HepG2 (cell line): ENCODE data around the gene GBP2. TPM values are rescaled to one million over a fixed set of nuclear protein-coding genes. Genes with fewer than 3 reads are reported as not detected.

Experiments used
- ATAC-seq: fragments of 200-7000 bp; cut with Tn5 transposase; 3 replicates; pipeline ENCODE4 v1.9.1; 2020; ENCODE audit warnings: mild to moderate bottlenecking, moderate library complexity
- BruUV-seq: library from RNA; stranded (reverse); fragments of 400-500 nt; replicated peaks from 2 replicates; lab custom pipeline; 2021; lab: Mats Ljungman, UMichigan
- CTCF ChIA-PET: fragments of 300-600 bp; formaldehyde crosslinking; extraction: SDS; loops from one replicate; lab custom pipeline; 2021; ENCODE audit warnings: low total read pairs, inconsistent platforms, low intra/inter-chr PET ratio; lab: Yijun Ruan, JAX
- POLR2A ChIA-PET: fragments of 350-600 bp; sonication (Branson Sonifier 250); formaldehyde crosslinking; loops from one replicate; lab custom pipeline; 2020; ENCODE audit warnings: antibody characterized with exemption, inconsistent platforms; lab: Yijun Ruan, JAX
- DNase-seq: peaks from one replicate; pipeline ENCODE4 v3.0.0-alpha.2; 2015; ENCODE audit warnings: low spot score
- FAIRE-seq: peaks from 3 replicates; lab custom pipeline; 2011; peaks lifted over from hg19 to GRCh38; lab: Jason Lieb, UNC
- H2AFZ ChIP-seq: one replicate; pipeline ENCODE4 v1.6.1; 2011; ENCODE audit warnings: low read length, inconsistent platforms
- H3K27ac ChIP-seq: fragments of 300-600 bp; 3 replicates; pipeline ENCODE4 v1.8.0; 2011; ENCODE audit warnings: mixed run types, mild to moderate bottlenecking, mixed read lengths, low read length, inconsistent platforms; ENCODE audit not compliant: insufficient read depth; ENCODE audit errors: extremely low read length
- H3K27me3 ChIP-seq, 2 experiments: fragments of 200-600 bp in 1 of 2; 2 replicates in 1 of 2; 3 replicates in 1 of 2; pipeline versions ENCODE4 v1.6.0 to v1.8.0; 2011; ENCODE audit warnings: low read length in 2 of 2, mild to moderate bottlenecking in 2 of 2, moderate library complexity in 2 of 2, inconsistent platforms in 1 of 2; ENCODE audit not compliant: insufficient read depth in 2 of 2, control insufficient read depth in 1 of 2
- H3K36me3 ChIP-seq, 2 experiments: fragments of 200-600 bp in 1 of 2; replicated peaks in 1 of 2; 2 replicates in 1 of 2; 3 replicates in 1 of 2; pipeline versions ENCODE4 v1.5.1 to v1.8.0; 2011; ENCODE audit warnings: low read length in 2 of 2, inconsistent platforms in 1 of 2; ENCODE audit not compliant: insufficient read depth in 2 of 2, control insufficient read depth in 1 of 2
- H3K4me1 ChIP-seq: 2 replicates; pipeline ENCODE4 v1.5.1; 2012; ENCODE audit warnings: low read length, inconsistent platforms; ENCODE audit not compliant: insufficient read depth
- H3K4me2 ChIP-seq: 2 replicates; pipeline ENCODE4 v1.6.0; 2011; ENCODE audit warnings: low read depth, low read length, inconsistent platforms
- H3K4me3 ChIP-seq, 3 experiments: fragments of 200-600 bp in 1 of 3; sonication (generic), shearing (Covaris generic) in 1 of 3; replicated peaks in 1 of 3; 2 replicates each; pipeline ENCODE4 v1.5.1; 2011 to 2016; ENCODE audit warnings: low read length in 3 of 3, inconsistent platforms in 2 of 3, low read depth in 2 of 3, mild to moderate bottlenecking in 2 of 3, control low read depth in 1 of 3, mixed read lengths in 1 of 3; ENCODE audit not compliant: insufficient read depth in 1 of 3
- H3K79me2 ChIP-seq: one replicate; pipeline ENCODE4 v1.6.1; 2011; ENCODE audit warnings: low read length, inconsistent platforms; ENCODE audit not compliant: insufficient read depth
- H3K9ac ChIP-seq: 2 replicates; pipeline ENCODE4 v1.6.0; 2011; ENCODE audit warnings: mild to moderate bottlenecking, low read depth, low read length, inconsistent platforms; ENCODE audit not compliant: insufficient read depth
- H3K9me3 ChIP-seq: 2 replicates; pipeline ENCODE4 v1.5.1; 2012; ENCODE audit warnings: mild to moderate bottlenecking, low read length
- H4K20me1 ChIP-seq: 2 replicates; pipeline ENCODE4 v1.6.0; 2011; ENCODE audit warnings: inconsistent platforms, mild to moderate bottlenecking, low read length, moderate library complexity; ENCODE audit not compliant: insufficient read depth
- CEBPZ ChIP-seq: IDR thresholded peaks from 2 replicates; pipeline ENCODE4 v1.6.1; 2012; ENCODE audit warnings: low read length, improper control_type of control experiment
- ETV5 ChIP-seq: IDR thresholded peaks from 2 replicates; pipeline ENCODE4 v1.6.1; 2018; ENCODE audit warnings: missing biosample characterization, missing genetic modification reagents, inconsistent platforms, borderline replicate concordance
- GRHL1 ChIP-seq: sonication (generic); formaldehyde crosslinking; conservative IDR thresholded peaks from 2 replicates; pipeline ENCODE4 v1.8.0; 2022; ENCODE audit warnings: missing genetic modification reagents
- MED8 ChIP-seq: sonication (generic); formaldehyde crosslinking; IDR thresholded peaks from 2 replicates; pipeline ENCODE4 v1.8.1; 2023; ENCODE audit warnings: mild to moderate bottlenecking, missing genetic modification reagents; ENCODE audit not compliant: insufficient replicate concordance
- MYNN ChIP-seq: sonication (generic); formaldehyde crosslinking; IDR thresholded peaks from 2 replicates; pipeline ENCODE4 v1.4.0; 2020; ENCODE audit warnings: mild to moderate bottlenecking, low read depth, missing genetic modification reagents
- NKX3-1 ChIP-seq: sonication (generic); formaldehyde crosslinking; IDR thresholded peaks from 2 replicates; pipeline ENCODE4 v1.5.0; 2020; ENCODE audit warnings: missing genetic modification reagents
- SMAD9 ChIP-seq: sonication (generic); formaldehyde crosslinking; IDR thresholded peaks from 2 replicates; pipeline ENCODE4 v1.5.1; 2020; ENCODE audit warnings: mild to moderate bottlenecking, missing genetic modification reagents
- USF2 ChIP-seq, 2 experiments: sonication (generic) in 1 of 2; formaldehyde crosslinking in 1 of 2; IDR thresholded peaks; 2 replicates each; pipeline versions ENCODE4 v1.5.1 to v1.6.1; 2011 to 2020; ENCODE audit warnings: borderline replicate concordance in 1 of 2, low read depth in 1 of 2, low read length in 1 of 2, mild to moderate bottlenecking in 1 of 2, missing genetic modification reagents in 1 of 2, moderate library complexity in 1 of 2
- ZNF251 ChIP-seq: sonication (generic); formaldehyde crosslinking; IDR thresholded peaks from 2 replicates; pipeline ENCODE4 v1.9.0; 2021; ENCODE audit warnings: mild to moderate bottlenecking, missing genetic modification reagents
- ZNF629 ChIP-seq: sonication (generic); formaldehyde crosslinking; conservative IDR thresholded peaks from 2 replicates; pipeline ENCODE4 v1.5.0; 2020; ENCODE audit warnings: missing genetic modification reagents
- in situ Hi-C: cut with HindIII; loops from 2 replicates; pipeline ENCODE4 v1.10.0; 2017; ENCODE audit warnings: low pct_unique_long_range_greater_than_20kb; ENCODE audit not compliant: extremely low pct_ligation_motif_present
- intact Hi-C: fragments of 100-400 bp; cut with micrococcal nuclease; formaldehyde crosslinking; loops from one replicate; pipeline ENCODE4 v1.10.0; 2022; ENCODE audit not compliant: unreplicated experiment
- polyA plus RNA-seq, 8 experiments: library from polyadenylated mRNA; depleted of rRNA in 3 of 8; stranded (reverse) in 7 of 8; unstranded in 1 of 8; fragments of >200 nt; fragmentation: Illumina TruSeq in 4 of 8; extraction: Trizol in 4 of 8; gene quantifications; 2 replicates each; pipeline versions ENCODE4 v1.2.1 to v1.2.3, GENCODE V29; 2011 to 2016; ENCODE audit warnings: low read depth in 4 of 8, missing spikeins in 1 of 8, mixed read lengths in 1 of 8; ENCODE audit not compliant: insufficient read depth in 1 of 8
- total RNA-seq, 5 experiments: library from RNA; depleted of rRNA; stranded (reverse); fragments of >200 nt; fragmentation: Illumina TruSeq; extraction: Trizol; gene quantifications; 2 replicates each; pipeline ENCODE4 v1.2.3, GENCODE V29; 2016; ENCODE audit warnings: low read depth in 1 of 5

Gene GBP2
- total and polyA plus RNA-seq, 2 of the 13 experiments (the other 11 are each of a cell fraction or from before 2014, with no cell fraction given): 5.1 to 6.2 TPM

- no peak for TF ChIP-seq ETV5
- no peak for TF ChIP-seq ZNF629 (CRISPR knock-in tag)
- no peak for TF ChIP-seq MED8 (CRISPR knock-in tag)
- TF ChIP-seq NKX3-1 (CRISPR knock-in tag): no peak
These were observed 46.7 kb upstream of the GBP2 start (continued) for GRCh38 chr1:89172468-89173143.

- no peak for ATAC-seq
- no peaks in the 10 kb centered on the region for H4K20me1 ChIP-seq
- no peaks in the 10 kb centered on the region for H3K79me2 ChIP-seq
- CTCF ChIA-PET: no interaction called here
- H2AFZ ChIP-seq: no peak overlapping the region
- no peak overlapping the region for H3K27ac ChIP-seq
- H3K4me2 ChIP-seq: no peak overlapping the region
- intact Hi-C loops: no loop called here
- no peaks in the 10 kb centered on the region for H3K36me3 ChIP-seq
- in situ Hi-C loops: no loop called here
- H3K4me1 ChIP-seq: no peaks in the 10 kb centered on the region
- no peak for DNase-seq
- POLR2A ChIA-PET: no interaction called here
- H3K9me3 ChIP-seq: no peaks in the 10 kb centered on the region
- no peak overlapping the region for H3K4me3 ChIP-seq
- FAIRE-seq: no peak
- no peak overlapping the region for H3K9ac ChIP-seq
- no peak for TF ChIP-seq MYNN (CRISPR knock-in tag)
- no peak for TF ChIP-seq SMAD9 (CRISPR knock-in tag)
- TF ChIP-seq USF2 (IDR thresholded peaks at IDR 0.05; ENCODE audit: low read depth, low read length): no peak
- no peak for TF ChIP-seq USF2 (CRISPR knock-in tag; IDR thresholded peaks at IDR 0.05; ENCODE audit: borderline replicate concordance)
- TF ChIP-seq GRHL1 (CRISPR knock-in tag): no peak
- TF ChIP-seq CEBPZ: no peak
- TF ChIP-seq ZNF251 (CRISPR knock-in tag): no peak
- H3K27me3 ChIP-seq: no peaks in the 10 kb centered on the region
- BruUV-seq: no TSS peak
These were observed 45.1 kb upstream of the GBP2 start for GRCh38 chr1:89171067-89171438.
